HG02852 (cell line): ENCODE data around the gene UXS1.
"Not testable (repeated sequence)": the region's sequence is repeated elsewhere in the genome, so short reads cannot be mapped to it uniquely, and the experiment has no call there.

ENCODE experiments used
- ATAC-seq: cut with Tn5 transposase; IDR thresholded peaks from one replicate; pipeline ENCODE4 v1.9.1; 2021; ENCODE audit warnings: mild to moderate bottlenecking, moderate library complexity; ENCODE audit not compliant: unreplicated experiment

The UXS1 gene

GRCh38 chr2:106193977-106194778, at the start of gene UXS1:
Gene UXS1 (minus strand): TSS chr2:106194301. CDS start chr2:106194241, 60 bp downstream.
- ATAC-seq: peak; percentile 65

- ATAC-seq: not testable (repeated sequence)
These were observed 45.4 kb upstream of the UXS1 start for GRCh38 chr2:106239491-106239890.

DNA sequence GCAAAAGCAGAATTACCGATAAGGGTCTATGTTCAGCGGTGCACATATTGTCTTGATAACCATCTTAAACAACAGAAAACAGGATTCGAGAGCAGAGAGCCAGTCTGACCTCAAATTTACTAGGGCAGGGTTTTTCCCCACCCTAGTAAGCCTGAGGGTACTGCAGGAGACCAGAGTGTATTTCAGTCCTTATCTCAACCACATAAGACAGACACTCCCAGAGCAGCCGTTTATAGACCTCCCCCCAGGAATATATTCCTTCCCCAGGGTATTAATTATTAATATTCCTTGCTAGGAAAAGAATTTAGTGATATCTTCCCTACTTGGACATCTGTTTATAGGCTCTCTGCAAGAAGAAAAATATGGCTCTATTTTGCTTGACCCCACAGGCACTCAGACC, 41.3 kb upstream of the UXS1 start:
- ATAC-seq: not testable (repeated sequence)

- no peak for ATAC-seq
These were observed 39.2 kb upstream of the UXS1 start for GRCh38 chr2:106233350-106233706.

DNA sequence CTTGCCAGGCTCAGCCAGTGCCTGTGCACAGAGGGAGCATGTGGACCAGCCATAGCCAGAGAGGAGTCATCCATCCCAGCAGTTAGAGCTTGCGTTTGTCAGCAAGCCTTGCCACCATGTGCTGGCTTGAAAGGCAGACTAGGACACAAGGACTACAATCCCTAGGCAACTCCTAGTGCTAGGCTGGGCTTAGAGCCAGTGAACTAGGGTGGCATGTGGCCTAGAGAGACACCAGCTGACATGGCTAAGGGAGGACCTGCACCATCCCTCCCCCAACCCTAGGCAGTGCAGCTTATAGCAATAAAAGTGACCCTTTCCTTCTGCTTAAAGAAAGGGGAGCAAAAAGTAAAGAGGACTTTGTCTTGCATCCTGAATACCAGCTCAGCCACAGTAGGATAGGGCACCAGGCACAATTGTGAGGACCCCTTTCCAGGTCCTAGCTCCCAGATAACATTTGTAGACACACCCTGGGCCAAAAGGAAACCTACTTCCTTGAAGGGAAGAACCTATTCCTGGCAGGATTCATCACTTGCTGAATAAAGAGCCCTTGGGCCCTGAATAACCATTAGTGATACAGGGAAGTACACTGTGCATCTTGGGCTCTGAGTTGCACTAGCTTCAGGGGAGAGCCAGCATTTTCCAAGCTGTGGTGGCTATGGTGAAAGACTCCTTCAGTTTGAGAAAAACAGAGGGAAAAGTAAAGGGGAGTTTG, 38.7 kb upstream of the UXS1 start:
- no peak for ATAC-seq

DNA sequence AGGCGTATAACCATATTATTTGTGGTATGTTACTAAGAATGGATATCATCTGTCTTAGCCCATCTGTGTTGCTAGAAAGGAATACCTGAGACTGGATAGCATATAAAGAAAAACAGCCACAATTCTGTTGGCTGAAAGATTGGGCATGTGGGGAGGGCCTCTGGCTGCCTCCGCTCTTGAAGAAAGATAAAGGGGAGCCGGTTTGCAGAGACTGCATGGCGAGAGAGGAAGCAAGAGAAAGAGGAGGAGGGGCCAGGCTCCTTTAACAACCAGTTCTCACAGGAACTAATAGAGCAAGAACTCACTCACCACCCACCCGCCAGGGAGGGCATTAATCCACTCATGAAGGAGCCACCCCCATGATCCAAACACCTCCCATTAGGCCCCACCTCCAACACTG, 29.2 kb upstream of the UXS1 start:
- no peak for ATAC-seq

DNA sequence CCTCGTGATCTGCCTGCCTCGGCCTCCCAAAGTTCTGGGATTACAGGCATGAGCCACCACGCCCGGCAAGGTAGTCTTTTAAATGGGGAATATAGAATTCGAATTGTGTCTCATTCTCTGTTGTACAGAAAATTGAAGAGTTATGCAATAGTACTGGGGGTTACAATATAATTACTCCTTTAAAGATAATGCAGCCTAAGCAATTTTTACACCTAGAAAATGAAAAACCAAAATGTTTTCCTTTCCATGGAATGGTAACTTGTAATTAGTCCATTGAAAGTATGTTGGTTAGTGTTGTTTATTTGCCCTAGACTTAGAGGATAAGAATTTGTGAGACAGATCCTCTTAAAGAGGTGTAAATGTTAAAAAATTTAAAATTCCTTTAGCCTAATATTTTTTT, 28.0 kb upstream of the UXS1 start:
- not testable (repeated sequence) for ATAC-seq

GRCh38 chr2:106219813-106220212, 25.7 kb upstream of the UXS1 start:
- ATAC-seq: no peak

- ATAC-seq: not testable (repeated sequence)
These were observed 25.1 kb upstream of the UXS1 start for GRCh38 chr2:106219157-106219556.

- no peak for ATAC-seq
These were observed 14.8 kb upstream of the UXS1 start for GRCh38 chr2:106208874-106209273.

GRCh38 chr2:106208399-106208798, 14.3 kb upstream of the UXS1 start:
- no peak for ATAC-seq

GRCh38 chr2:106207246-106207645, 13.1 kb upstream of the UXS1 start:
- ATAC-seq: no peak

DNA sequence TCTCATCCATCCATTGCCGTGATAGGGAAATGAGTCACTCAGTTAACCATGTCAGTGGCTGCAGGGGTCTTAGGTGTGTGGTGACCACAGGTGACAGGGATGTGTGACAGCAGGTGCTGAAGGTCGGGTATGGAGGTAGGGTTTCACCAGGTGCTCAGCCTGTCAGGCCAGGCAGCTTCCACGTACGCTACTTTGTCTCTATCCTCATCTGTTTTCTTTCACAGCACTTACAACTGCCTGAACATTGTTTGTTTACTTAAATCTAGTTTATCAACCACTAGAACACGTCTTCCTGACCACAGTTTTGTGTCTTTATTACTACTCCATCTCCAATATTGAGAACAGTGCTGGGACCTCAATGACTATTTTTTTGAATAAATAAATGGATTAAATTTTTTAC, 11.4 kb upstream of the UXS1 start:
- ATAC-seq: no peak

DNA sequence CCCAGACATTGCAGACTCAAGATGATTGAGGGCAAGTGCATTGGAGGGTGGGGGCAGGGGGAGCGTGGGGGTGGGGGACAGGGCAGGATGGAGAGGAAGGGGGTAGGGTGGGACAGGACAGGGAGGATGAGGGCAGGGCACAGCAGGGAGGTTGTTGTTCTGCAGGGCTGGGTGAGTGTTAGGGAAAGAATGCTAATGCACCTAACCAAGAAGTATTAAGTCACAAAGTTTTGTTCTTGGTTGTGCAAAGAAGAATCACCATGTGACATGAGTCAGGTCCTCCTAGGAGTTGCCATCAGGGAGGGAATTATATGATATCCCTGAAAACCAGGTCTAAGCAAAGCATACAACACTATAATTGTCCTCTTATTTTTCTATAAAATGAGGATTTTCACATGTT, 10.4 kb upstream of the UXS1 start:
- not testable (repeated sequence) for ATAC-seq

GRCh38 chr2:106201661-106202060, 7.6 kb upstream of the UXS1 start:
- no peak for ATAC-seq

DNA sequence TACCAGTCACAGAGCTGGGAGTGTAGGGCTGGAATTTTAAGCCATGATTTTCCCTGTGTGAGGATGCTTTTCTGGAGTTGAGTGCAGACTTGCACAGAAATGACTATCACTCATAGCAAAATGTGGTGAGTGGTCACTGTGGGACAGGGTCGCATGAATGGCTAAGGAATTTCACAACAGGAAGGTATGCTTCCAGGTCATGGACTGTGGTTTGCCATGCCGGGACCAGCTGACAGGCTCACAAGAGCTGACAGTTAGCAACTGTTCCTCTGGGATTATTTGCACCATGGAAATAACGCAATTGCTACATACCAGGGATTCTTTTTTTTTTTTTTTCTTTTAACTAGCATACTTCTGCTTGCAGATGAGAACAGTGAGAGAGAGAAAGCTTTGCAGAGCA, 3.8 kb upstream of the UXS1 start:
- ATAC-seq: no peak

GRCh38 chr2:106195981-106196380, 1.9 kb upstream of the UXS1 start:
- ATAC-seq: no peak

DNA sequence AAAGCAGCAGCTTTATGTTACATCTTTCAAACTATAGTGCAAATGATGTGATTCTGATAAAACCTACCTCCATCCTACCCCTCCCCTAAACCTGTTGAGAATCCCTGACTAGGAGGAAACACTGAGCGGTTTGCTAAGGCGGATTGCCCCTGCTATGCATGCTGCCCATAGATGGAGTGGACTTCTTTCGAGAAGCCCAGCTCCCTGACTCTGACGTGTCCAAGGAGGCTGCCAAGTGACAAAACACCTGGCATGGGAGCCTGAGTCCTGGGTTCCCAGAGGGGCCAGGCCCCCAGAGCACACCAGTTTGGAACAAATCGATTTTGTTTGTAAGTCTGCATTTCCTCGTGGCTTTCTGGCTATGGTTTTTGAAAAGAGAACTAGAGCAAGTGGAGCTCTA, 1.4 kb upstream of the UXS1 start:
- no peak for ATAC-seq

DNA sequence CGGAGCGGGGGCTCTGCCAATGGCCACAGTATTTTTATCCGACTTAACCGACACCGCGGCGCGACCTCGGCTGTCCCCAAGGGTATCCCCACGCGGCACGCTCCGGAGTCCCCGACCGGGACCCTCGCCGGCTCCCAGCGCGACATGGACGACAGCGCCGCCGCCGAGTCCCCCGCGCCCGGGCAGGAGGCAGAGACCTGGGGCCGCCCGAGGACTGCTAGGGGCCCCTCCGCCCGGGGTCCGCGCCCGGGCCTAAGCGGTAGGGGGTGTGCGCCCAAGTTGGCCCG, 468 bp downstream of the UXS1 start:
- ATAC-seq: no peak

DNA sequence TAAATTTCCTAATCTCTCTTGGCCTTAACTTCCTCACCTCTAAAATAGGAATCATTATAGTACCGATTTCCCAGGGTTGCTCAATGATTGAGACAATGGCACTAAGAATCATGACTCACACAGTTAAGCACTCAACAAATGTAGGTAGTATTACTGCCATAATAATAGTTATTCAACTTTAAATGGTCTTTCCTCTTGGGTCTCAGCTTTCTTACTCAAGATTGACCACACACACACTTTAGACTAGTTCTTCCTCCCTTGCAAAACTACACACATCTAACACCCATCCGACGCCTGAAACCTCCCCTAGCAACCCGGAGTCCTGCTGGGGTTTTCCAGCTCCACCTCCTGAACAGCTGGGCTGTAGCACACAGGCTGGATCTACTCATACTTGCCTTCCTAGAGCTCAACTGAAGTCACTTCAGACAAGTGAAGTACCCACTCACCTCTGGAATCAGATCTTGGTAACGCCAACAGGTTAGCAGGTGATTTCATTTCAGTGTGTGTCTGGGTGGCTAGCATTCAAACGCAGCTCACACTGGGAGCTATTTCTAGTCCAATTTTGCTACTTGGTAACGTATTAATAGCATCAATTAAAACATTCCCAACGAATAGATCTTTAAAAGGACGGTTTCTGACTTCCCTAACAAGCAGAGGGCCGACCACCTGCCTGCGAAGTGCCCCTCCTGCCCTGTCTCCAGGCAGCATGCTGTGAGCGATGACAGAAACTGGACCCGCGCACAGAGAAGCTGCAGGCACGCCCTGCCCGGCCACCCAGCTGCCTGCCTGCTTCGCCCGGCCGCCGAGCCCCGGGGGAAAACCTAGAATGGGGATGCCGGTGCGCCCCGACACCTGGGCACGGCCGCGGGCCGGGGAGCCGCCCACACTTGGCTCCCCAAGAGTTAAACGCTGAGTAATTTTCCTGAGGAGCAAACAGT, 1.1 kb downstream of the UXS1 start:
- ATAC-seq: peak; percentile 61

GRCh38 chr2:106191511-106192016, 2.5 kb downstream of the UXS1 start:
- ATAC-seq: no peak
